Lung (tissue), 12 donors: ENCODE measurements around the gene ANXA10. TPM values are rescaled to one million over a fixed set of nuclear protein-coding genes. Genes with fewer than 3 reads are reported as not detected.

Source experiments
- ATAC-seq: fragments of 200-7000 bp; cut with Tn5 transposase; one replicate; pipeline ENCODE4 v1.9.1; 2020; ENCODE audit warnings: moderate number of reproducible peaks; ENCODE audit not compliant: insufficient read depth, low FRiP score
- DNase-seq, 3 donors: peaks; one replicate each; pipeline ENCODE4 v3.0.0-alpha.2; 2013 to 2017
- H3K27ac ChIP-seq, 2 donors: one replicate each; pipeline ENCODE4 v1.5.1; 2013; ENCODE audit warnings: mild to moderate bottlenecking in 2 of 2, moderate library complexity in 2 of 2, control low read depth in 1 of 2, inconsistent platforms in 1 of 2, low read depth in 1 of 2, low read length in 1 of 2
- H3K27me3 ChIP-seq, 3 donors: one replicate each; pipeline ENCODE4 v1.5.1; 2013; ENCODE audit warnings: low read length in 2 of 3; ENCODE audit not compliant: control insufficient read depth in 3 of 3, insufficient read depth in 3 of 3
- H3K36me3 ChIP-seq, 4 donors: one replicate each; pipeline ENCODE4 v1.5.1; 2013; ENCODE audit warnings: low read length in 4 of 4, mild to moderate bottlenecking in 1 of 4, moderate library complexity in 1 of 4; ENCODE audit not compliant: control insufficient read depth in 4 of 4, insufficient read depth in 4 of 4
- H3K4me1 ChIP-seq, 5 donors: one replicate each; pipeline ENCODE4 v1.5.1; 2013; ENCODE audit warnings: low read length in 5 of 5, mild to moderate bottlenecking in 2 of 5, moderate library complexity in 1 of 5; ENCODE audit not compliant: control insufficient read depth in 5 of 5, insufficient read depth in 5 of 5
- H3K4me3 ChIP-seq: one replicate; pipeline ENCODE4 v1.5.1; 2013; ENCODE audit warnings: mild to moderate bottlenecking, control low read depth, moderate library complexity
- H3K9ac ChIP-seq, 2 donors: one replicate each; pipeline ENCODE4 v1.5.1; 2013; ENCODE audit warnings: low read length in 2 of 2, control low read depth in 1 of 2; ENCODE audit not compliant: insufficient read depth in 1 of 2
- H3K9me3 ChIP-seq, 4 donors: one replicate each; pipeline ENCODE4 v1.5.1; 2013; ENCODE audit warnings: low read length in 3 of 4, mild to moderate bottlenecking in 1 of 4, moderate library complexity in 1 of 4; ENCODE audit not compliant: control insufficient read depth in 4 of 4, insufficient read depth in 3 of 4
- CTCF ChIP-seq: IDR thresholded peaks from 2 replicates; pipeline ENCODE4 v1.5.1; 2012; ENCODE audit warnings: mild to moderate bottlenecking; ENCODE audit errors: control extremely low read depth, extremely low read depth
- WGBS, 2 donors: extraction: QIAGEN DNeasy Blood & Tissue Kit; methylation state at CpG; one replicate each; pipeline ENCODE4 v1.1.7; 2013; 5-methylcytosine and 5-hydroxymethylcytosine counted together
- polyA plus RNA-seq, 2 donors: library from polyadenylated mRNA; stranded (reverse); fragments of 200-250 nt; gene quantifications; one replicate each; pipeline ENCODE4 v1.2.1, GENCODE V29; 2013
- total RNA-seq, 2 donors: library from RNA; depleted of rRNA in 1 of 2; stranded (reverse); fragments of >200 nt in 1 of 2; gene quantifications; one replicate each; pipeline ENCODE4 v1.2.1, GENCODE V29; 2014 to 2021
- donor health status: control.
- donor health status: control.
- donor health status: Bipolar disorder and iron deficiency.
- donor health status: healthy.
- donor health status: DM: yes; HTN: yes; CAD: no.

ANXA10 gene
- total and polyA plus RNA-seq, 4 donors, result 0.64 TPM; not detected in 3

- H3K4me3 ChIP-seq, result no peak overlapping the region
- H3K4me1 ChIP-seq, result no peaks in the 10 kb centered on the region
- peaks cover 0 to 2% (median 0%) of the 10 kb centered on the region in 4 donors for H3K9me3 ChIP-seq
- DNase-seq, result no peak
- no peaks in the 10 kb centered on the region for H3K36me3 ChIP-seq
- H3K27me3 ChIP-seq, result no peaks in the 10 kb centered on the region
- no peak for ATAC-seq
- H3K9ac ChIP-seq, result no peak overlapping the region
- TF ChIP-seq CTCF, result no peak
- H3K27ac ChIP-seq, result no peak overlapping the region
These were observed 70.3 kb downstream of the ANXA10 start for GRCh38 chr4:168162604-168163003.

- no peak for ATAC-seq
- Histone ChIP-seq H3K9me3 (peaks cover 0 to 2% (median 0%) of the 10 kb centered on the region in 4 donors), H3K4me3 (no peak overlapping the region), H3K4me1 (no peaks in the 10 kb centered on the region), H3K27ac (no peak overlapping the region), H3K27me3 (no peaks in the 10 kb centered on the region), H3K36me3 (no peaks in the 10 kb centered on the region), H3K9ac (no peak overlapping the region)
- TF ChIP-seq CTCF, result no peak
- no peak for DNase-seq
- WGBS, 2 donors, result 88 to 90% methylated on average over 2 of the region's 2 CpGs
These were observed 70.8 kb downstream of the ANXA10 start for GRCh38 chr4:168163106-168163505.

- H3K4me3 ChIP-seq, result no peak overlapping the region
- H3K27ac ChIP-seq, result no peak overlapping the region
- H3K9ac ChIP-seq, result no peak overlapping the region
- no peaks in the 10 kb centered on the region for H3K36me3 ChIP-seq
- no peaks in the 10 kb centered on the region for H3K27me3 ChIP-seq
- no peak for DNase-seq
- no peak for ATAC-seq
- no peaks in the 10 kb centered on the region for H3K9me3 ChIP-seq
- TF ChIP-seq CTCF, result no peak
- 80 to 98% methylated on average over 3 of the region's 3 CpGs for WGBS, 2 donors
- H3K4me1 ChIP-seq, result no peaks in the 10 kb centered on the region
These were observed 71.7 kb downstream of the ANXA10 start for GRCh38 chr4:168164045-168164444.

- TF ChIP-seq CTCF, result no peak
- ATAC-seq, result no peak
- H3K9ac ChIP-seq, result no peak overlapping the region
- no peaks in the 10 kb centered on the region for H3K4me1 ChIP-seq
- H3K9me3 ChIP-seq, result no peaks in the 10 kb centered on the region
- DNase-seq, result no peak
- no peaks in the 10 kb centered on the region for H3K36me3 ChIP-seq
- H3K4me3 ChIP-seq, result no peak overlapping the region
- no peak overlapping the region for H3K27ac ChIP-seq
- 44 to 75% methylated on average over 1 of the region's 1 CpG for WGBS, 2 donors
- H3K27me3 ChIP-seq, result no peaks in the 10 kb centered on the region
These were observed 72.7 kb downstream of the ANXA10 start for GRCh38 chr4:168164915-168165548.
